NCI-H2107 treated with DMSO at 0.1 percent for 48 hours (cell line): ENCODE results near the gene ERP44.

Source experiments
- DNase-seq: peaks from one replicate; lab custom pipeline; 2025; ENCODE audit not compliant: unreplicated experiment; lab: John Stamatoyannopoulos, UW

Gene ERP44

DNA sequence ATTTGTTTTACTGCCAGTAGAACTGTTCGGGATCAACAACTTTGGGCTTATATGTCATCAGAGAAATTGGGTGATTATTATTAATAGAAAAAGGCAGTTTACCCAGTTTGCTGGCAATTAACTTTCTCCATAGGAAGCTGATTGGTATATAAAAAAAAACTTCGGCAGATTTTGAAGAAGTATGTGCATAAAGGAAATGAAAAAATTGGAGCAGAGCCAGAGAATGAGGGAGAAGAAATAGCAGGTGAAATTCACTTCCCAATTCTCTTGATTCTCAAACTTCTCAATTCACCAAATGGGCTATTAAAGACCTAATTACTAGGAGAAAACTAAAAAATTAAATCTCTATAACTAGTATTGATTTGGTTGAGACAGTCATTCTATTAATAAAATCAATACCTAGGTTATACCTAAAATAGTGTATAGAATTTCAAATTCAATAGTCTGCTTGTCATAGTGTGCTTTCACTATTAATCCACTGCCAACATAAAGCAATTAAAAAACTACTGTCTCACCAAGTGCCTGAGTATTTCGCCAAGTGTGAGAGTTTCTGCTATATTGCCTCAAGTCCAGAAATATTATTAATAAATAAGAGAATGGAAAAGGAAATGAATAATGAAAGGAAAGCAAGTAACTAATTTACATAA, 144.8 kb downstream of the ERP44 start:
- no peak for DNase-seq

DNA sequence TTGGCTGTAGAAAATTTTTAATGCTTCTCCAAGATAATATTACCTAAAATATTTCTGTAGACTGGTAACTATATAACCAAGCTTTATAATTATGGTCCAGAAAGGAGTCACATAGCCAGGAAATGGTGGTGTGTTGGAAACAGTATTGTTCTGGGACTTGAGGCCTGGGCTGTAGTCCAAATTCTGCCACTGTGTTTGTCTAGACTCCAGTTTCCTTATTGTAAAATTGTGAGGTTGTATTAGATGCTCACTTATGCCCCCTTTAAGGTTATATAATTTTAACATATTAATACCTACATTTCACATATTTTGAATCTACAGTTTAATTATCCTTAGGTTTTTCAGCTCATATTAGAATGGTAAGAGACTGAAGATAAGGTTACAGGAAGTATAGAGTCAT, 149.9 kb downstream of the ERP44 start:
- no peak for DNase-seq

DNA sequence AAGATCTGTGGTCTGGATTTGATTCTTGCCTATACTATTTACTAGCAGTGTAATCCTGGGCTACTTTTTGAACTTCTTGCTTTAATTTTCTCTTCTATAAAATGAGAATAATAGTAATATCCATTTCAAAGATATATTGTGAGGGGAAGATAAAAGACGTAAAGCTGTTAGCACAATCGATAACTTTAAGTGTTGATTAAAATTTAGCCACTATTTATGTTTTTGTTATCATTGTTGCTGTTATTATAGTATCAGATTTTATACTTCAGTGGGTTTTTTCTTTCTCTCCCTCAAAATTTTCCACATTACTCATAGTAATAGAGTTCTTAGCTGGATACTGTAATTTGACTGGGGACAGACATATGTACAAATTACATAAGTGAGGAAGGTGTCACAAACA, 150.3 kb downstream of the ERP44 start:
- DNase-seq: no peak

DNA sequence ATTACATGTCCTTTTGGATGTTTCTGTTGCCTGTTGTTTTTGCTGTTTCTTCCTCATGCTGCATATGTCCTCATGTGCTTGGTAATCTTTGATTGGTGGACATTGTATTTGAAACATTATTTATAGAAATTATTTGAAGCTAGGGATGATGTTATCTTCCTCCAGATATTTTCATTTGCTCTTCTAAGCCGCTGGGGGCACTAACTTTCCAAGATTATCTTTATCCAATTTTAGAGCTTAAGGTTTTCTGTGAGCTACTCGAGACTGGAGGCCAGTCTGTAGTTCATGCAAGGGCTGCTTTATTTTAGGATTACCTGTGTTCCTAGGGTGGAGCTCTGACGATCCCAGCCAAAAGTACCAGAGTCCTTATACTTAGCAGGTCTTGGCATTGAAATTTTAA, 151.4 kb downstream of the ERP44 start:
- no peak for DNase-seq

DNA sequence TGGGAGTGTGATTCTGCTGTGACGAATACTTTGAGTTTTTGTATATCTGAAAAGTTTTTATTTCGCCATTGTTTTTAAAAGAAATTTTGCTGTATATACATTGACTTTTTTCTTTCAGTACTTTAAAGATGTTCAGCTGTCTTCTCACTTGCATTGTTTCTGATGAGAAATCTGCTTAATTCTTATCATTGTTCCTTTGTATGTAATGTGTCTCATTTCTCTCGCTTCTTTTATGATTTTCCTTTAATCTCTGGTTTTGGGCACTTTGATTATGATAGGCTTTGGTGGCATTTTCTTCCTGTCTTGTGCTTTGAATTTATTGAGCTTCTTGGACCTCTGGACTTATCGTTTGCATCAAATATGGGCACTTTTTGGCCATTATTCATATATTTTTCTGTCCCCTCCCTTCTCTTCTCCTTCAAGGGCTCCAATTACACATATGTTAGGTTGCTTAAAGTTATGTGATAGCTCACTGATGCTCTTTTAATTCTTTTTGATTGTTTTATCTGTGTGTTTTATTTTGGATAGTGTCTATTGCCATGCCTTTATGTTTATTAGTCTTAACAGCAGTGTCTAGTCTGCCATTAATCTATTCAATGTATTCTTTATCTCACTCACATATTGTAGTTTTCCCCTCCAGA, 161.7 kb downstream of the ERP44 start:
- DNase-seq: no peak

DNA sequence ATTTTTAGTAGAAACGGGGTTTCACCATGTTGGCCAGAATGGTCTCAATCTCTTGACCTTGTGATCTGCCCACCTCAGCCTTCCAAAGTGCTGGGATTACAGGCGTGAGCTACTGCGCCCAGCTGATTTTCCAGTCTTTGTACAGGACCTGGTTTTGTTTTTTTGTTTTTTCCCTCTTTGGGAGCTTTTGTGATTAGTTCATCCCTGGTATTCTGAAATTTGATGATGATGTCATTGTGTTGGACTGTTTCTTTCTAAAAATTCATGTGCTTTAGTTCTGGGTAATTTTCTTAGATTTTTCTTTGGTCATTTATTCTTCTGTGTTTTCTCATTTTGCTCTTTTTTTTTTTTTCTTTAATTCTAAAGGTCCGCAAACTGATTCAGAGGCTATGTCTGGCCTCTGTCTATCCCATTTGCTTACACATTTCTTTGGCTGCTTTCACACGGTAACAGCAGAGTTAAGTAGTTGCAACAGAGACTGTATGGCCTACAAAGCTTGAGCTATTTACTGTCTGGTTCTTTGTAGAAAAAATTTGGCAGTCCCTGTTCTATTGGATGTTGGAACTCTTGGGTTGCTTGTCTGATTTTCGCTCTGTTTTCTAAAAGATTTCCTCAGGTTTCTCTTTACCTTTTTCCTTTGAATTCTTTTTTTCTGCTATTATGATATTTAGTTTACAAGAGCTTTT, 167.5 kb downstream of the ERP44 start:
- no peak for DNase-seq

DNA sequence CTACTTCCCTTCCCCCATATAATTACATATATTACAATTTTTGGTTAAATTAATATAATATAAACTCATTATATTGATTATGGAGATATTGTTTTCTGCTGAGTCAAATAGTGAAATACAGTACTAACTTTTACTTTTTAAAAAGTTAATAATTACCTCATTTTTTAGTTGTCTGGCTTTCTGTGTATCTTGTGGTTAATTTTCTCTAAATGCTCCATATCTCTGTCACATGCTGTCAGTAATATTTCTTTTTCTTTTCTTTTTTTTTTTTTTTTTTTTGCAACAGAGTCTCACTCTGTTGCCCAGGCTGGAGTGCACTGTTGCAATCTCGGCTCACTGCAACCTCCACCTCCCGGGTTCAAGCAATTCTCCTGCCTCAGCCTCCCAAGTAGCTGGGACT, 169.1 kb downstream of the ERP44 start:
- DNase-seq: no peak
